ENCODE results near the gene RIMBP2.

RIMBP2 gene

DNA sequence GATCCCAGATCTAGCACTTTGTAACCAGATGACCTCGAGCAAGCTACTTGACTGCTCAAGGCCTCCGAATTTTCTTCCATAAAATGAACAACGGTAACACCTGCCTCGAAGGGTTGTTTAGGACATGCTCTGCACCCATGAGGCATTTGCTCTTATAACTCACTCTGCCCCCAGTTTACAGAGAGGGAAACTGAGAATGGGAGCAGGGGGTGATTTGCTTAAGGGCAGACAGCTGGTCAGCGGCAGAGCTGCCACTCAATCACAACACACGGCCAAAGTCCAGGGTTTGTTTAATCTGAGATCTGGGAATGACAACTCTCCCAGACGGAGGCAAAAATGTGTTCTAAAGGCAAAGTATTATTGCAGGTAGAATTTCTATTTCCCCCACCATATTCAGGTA is 156.3 kb downstream of the RIMBP2 start:
- TF ChIP-seq, protein P1, sequence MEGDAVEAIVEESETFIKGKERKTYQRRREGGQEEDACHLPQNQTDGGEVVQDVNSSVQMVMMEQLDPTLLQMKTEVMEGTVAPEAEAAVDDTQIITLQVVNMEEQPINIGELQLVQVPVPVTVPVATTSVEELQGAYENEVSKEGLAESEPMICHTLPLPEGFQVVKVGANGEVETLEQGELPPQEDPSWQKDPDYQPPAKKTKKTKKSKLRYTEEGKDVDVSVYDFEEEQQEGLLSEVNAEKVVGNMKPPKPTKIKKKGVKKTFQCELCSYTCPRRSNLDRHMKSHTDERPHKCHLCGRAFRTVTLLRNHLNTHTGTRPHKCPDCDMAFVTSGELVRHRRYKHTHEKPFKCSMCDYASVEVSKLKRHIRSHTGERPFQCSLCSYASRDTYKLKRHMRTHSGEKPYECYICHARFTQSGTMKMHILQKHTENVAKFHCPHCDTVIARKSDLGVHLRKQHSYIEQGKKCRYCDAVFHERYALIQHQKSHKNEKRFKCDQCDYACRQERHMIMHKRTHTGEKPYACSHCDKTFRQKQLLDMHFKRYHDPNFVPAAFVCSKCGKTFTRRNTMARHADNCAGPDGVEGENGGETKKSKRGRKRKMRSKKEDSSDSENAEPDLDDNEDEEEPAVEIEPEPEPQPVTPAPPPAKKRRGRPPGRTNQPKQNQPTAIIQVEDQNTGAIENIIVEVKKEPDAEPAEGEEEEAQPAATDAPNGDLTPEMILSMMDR (IDR thresholded peaks at IDR 0.05; ENCODE audit: low read depth, low read length): no peak
- no peak for TF ChIP-seq POLR2A (IDR thresholded peaks at IDR 0.05; ENCODE audit: extremely low read depth, insufficient read length)
- TF ChIP-seq, protein P2, sequence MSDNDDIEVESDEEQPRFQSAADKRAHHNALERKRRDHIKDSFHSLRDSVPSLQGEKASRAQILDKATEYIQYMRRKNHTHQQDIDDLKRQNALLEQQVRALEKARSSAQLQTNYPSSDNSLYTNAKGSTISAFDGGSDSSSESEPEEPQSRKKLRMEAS (IDR thresholded peaks at IDR 0.05; ENCODE audit: low read depth, low read length): no peak
- TF ChIP-seq MYC (IDR thresholded peaks at IDR 0.05; ENCODE audit: low read depth, low read length): no peak
- H3K4me3 ChIP-seq (ENCODE audit: low read depth, low read length): no peak overlapping the region
- no peak for DNase-seq (ENCODE audit: low read depth)

GRCh38 chr12:130557886-130558765 is 158.0 kb downstream of the RIMBP2 start:
- H3K4me3 ChIP-seq (ENCODE audit: low read depth, low read length): no peak overlapping the region
- TF ChIP-seq, protein P1 (IDR thresholded peaks at IDR 0.05; ENCODE audit: low read depth, low read length): no peak
- TF ChIP-seq, protein P2 (IDR thresholded peaks at IDR 0.05; ENCODE audit: low read depth, low read length): no peak
- TF ChIP-seq MYC (IDR thresholded peaks at IDR 0.05; ENCODE audit: low read depth, low read length) (no peak), POLR2A (IDR thresholded peaks at IDR 0.05; ENCODE audit: extremely low read depth, insufficient read length) (no peak)
- DNase-seq (ENCODE audit: low read depth): no peak

DNA sequence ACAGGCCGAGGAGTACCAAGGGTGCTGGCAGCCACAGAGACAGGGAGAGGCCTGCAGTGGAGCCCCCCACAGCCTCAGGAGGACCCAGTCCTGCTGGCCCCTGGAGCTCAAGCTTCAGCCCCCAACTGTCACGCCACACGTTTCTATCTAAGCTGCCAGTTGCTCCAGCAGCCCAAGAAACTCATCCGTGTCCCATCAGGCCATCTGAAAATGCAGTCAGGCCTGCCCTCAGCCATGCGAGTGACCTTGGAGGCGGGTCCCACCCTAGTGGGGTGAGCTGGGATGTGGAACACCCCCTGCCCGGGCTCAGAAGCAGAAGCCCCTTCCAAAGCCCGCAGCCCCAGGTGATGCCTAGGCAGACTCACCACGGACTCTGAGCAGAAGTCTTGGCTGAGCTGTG is 158.9 kb downstream of the RIMBP2 start:
- no peak for DNase-seq (ENCODE audit: low read depth)
- H3K4me3 ChIP-seq (ENCODE audit: low read depth, low read length): no peak overlapping the region
- TF ChIP-seq POLR2A (IDR thresholded peaks at IDR 0.05; ENCODE audit: extremely low read depth, insufficient read length) (no peak), MYC (IDR thresholded peaks at IDR 0.05; ENCODE audit: low read depth, low read length) (no peak)
- TF ChIP-seq, protein P2 (IDR thresholded peaks at IDR 0.05; ENCODE audit: low read depth, low read length): no peak
- TF ChIP-seq, protein P1 (IDR thresholded peaks at IDR 0.05; ENCODE audit: low read depth, low read length): no peak

GRCh38 chr12:130556486-130557055 is 159.5 kb downstream of the RIMBP2 start:
- TF ChIP-seq MYC (IDR thresholded peaks at IDR 0.05; ENCODE audit: low read depth, low read length): no peak
- TF ChIP-seq, protein P1 (IDR thresholded peaks at IDR 0.05; ENCODE audit: low read depth, low read length): no peak
- TF ChIP-seq, protein P2 (IDR thresholded peaks at IDR 0.05; ENCODE audit: low read depth, low read length): no peak
- no peak for TF ChIP-seq POLR2A (IDR thresholded peaks at IDR 0.05; ENCODE audit: extremely low read depth, insufficient read length)

GRCh38 chr12:130555628-130556485 is 160.2 kb downstream of the RIMBP2 start:
- TF ChIP-seq, protein P1 (IDR thresholded peaks at IDR 0.05; ENCODE audit: low read depth, low read length): no peak
- TF ChIP-seq POLR2A (IDR thresholded peaks at IDR 0.05; ENCODE audit: extremely low read depth, insufficient read length): no peak
- no peak for TF ChIP-seq MYC (IDR thresholded peaks at IDR 0.05; ENCODE audit: low read depth, low read length)
- TF ChIP-seq, protein P2 (IDR thresholded peaks at IDR 0.05; ENCODE audit: low read depth, low read length): no peak
- no peak overlapping the region for H3K4me3 ChIP-seq (ENCODE audit: low read depth, low read length)
- DNase-seq (ENCODE audit: low read depth): no peak

More at GRCh38 chr12:130556486-130557055, 159.5 kb downstream of the RIMBP2 start:
- H3K4me3 ChIP-seq (ENCODE audit: low read depth, low read length): no peak overlapping the region
- DNase-seq (ENCODE audit: low read depth): no peak
